SKM-1 (cell line): ENCODE data around the gene CALHM3.

ENCODE experiments used
- DNase-seq: peaks from one replicate; lab custom pipeline; 2025; ENCODE audit not compliant: unreplicated experiment; lab: John Stamatoyannopoulos, UW

The CALHM3 gene

DNA sequence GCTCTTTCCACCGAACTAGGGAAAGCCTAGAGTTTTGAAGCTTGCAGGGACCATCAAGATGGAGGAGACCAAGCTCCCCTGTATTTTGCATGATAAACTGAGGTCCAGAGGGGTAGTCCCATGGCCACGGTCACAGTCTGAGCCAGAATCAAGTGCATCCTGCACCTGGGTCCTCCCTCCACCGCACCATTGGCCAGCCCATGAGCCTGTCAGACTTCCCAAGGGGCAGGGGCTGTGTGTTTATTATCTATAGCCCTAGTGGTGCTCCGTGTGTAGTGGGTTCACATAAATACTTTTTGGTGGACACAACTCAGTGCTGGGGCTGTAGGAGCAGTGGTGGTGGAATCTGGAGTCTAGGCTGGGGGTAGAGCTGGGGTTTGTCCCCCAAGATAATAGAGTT lies 3.6 kb downstream of the CALHM3 start:
- no peak for DNase-seq

- DNase-seq = no peak
These were observed 5.0 kb downstream of the CALHM3 start for GRCh38 chr10:103474077-103474476.

GRCh38 chr10:103473261-103473671 lies 5.8 kb downstream of the CALHM3 start:
- DNase-seq = no peak

GRCh38 chr10:103472005-103472404 lies 7.0 kb downstream of the CALHM3 start:
- DNase-seq = peak; percentile 57

DNA sequence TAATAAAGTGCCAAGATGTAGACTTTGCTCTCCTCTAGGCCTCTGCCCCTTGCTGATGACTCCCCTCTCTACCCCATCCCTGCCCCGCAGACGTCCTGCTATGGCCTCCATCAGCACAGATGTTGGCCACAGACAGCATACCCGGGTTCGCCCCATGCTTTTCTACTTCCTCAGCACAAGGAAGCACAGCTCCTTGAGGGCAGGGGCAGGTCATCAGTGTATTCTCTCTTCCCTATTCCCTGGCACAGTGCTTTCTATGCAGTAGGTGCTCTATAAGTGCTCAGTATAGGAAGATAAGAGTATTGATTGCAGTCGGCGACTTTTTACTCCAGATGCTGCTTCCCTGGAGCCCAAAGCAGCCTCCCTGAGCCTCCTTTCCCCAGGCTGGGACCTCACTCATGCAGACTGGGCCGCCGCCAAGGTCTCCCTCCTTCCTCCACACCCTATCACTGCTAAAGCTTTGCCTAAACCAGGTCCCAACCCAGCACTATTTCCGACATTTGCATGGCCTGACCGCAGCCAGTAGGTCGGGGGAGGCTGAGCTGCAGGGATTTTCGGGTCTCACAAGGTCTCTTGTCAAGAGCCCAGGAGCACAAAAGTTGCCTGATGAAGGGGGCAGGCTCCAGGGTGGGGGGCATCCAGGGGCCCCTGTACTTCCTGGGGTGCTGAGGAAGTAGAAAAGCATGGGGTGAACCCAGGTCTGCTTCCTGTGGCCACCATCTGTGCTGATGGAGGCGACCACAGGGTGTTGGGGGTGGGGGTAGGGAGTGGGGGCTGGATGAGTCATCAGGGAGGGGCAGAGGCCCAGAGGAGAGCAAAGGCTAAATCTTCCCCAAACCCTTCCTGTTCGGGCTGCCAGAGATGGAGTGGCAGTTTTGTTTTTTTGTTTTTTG lies 8.0 kb downstream of the CALHM3 start:
- DNase-seq = peak; percentile 90

- no peak for DNase-seq
These were observed 9.8 kb downstream of the CALHM3 start for GRCh38 chr10:103469201-103469600.

GRCh38 chr10:103467406-103467805 lies 11.6 kb downstream of the CALHM3 start:
- no peak for DNase-seq

DNA sequence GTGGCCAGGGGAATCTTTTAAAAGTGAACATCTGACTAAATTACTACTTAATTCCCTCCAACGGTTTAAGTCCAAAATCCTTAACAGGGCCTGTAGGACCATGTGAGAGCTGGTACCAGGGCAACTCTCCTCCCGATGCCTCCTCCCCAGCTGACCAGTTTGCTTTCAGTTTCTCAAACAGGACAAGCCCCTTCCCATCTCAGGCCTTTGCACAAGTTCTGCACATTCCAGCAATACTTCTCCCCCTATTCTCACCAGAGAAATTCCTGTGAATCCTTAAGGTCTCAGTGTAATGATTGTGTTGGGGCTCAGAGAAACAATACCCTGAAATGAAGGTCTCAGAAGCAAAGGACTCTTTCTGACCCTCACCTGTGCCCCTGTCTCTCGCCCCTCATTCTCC lies 12.3 kb downstream of the CALHM3 start:
- DNase-seq = no peak

DNA sequence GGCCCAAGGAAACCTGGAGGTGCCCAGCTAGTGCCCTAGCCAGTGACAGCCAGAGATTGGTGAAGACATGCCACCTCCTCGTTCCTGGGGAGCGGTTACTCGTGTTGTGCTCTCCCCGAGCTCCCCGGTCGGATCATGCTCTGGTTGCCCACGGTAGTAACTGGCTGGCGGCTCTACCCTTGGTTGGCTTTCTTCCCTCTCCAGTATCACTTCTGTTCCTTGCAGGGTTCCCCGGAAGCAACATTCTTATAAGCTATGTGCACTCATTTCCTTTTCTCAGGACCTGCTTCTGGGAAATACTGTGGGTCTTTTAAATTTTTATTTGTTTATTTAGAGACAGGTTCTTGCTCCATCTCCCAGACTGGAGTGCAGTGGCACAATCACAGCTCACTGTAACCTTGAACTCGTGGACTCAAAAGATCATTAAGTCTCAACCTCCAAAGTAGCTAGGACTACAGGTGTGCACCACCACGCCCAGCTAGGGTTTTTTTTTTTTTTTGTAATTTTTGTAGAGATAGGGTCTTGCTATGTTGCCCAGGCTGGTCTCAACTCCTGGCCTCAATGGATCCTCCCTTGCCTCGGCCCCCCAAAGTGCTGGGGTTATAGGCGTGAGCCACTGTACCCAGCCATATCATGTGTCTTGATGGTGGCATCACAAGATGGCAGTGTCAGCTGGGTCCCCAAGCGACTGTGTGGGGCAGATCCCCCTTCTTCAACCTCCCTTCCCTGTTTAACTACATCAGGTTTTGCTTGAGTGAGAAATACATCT lies 13.4 kb downstream of the CALHM3 start:
- no peak for DNase-seq

GRCh38 chr10:103463499-103463898 lies 15.5 kb downstream of the CALHM3 start:
- DNase-seq = no peak

DNA sequence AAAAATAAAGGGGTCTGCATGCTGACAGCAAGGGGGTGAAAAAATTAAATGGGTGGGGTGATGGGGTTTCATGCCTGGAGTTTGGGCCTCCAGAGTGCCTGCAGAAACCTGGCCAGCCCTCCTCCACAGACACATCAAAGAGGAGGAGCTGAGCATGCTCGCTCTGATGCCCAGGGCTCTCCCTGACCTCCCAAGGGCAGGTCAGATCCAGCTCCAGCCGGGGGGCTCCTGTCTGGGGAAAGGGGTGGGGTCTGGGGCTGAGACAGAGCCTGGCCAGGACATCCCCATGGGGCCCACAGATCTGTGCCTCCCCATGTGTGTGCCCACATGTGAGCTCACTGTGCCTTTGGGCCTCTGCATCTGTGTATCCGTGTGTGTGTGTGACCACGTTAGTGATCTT lies 19.4 kb downstream of the CALHM3 start:
- no peak for DNase-seq

GRCh38 chr10:103458720-103459119 lies 20.3 kb downstream of the CALHM3 start, which contains the start of gene CALHM1:
Gene CALHM1 (minus strand): TSS chr10:103458900. CDS start chr10:103458751, 149 bp downstream.
- no peak for DNase-seq

DNA sequence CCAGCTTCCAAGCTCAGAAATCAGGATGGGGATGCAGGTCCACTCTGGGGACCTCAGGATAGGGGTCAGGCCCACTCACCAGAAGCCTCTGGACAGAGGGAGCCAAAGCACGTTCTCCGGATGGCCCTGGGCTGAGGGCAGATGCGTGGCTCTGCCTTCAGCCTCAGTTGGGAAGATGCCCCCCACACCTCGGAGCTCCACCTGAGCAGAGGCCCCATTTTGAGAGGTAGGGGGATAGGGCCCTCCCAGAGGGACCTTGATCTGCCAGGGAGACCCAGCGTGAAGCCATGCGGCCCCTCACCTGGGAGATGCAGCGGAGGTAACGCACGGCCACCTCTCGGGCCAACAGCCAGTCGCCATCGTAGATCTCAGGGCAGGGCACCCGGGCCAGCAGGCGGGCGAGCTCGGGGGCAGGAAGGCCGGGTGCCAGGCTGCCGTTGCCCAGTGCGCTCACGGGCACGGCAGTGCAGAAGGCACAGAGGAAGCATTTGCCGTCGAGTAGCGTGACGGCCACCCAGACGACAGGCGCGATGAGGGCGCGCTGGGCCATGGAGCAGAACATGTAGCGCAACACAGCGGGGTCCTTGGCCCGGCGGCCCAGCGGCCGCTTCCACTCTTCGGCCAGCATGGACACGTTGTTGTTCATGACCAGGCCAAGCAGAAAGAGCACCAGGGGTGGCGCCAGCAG lies 21.0 kb downstream of the CALHM3 start:
- DNase-seq = no peak

DNA sequence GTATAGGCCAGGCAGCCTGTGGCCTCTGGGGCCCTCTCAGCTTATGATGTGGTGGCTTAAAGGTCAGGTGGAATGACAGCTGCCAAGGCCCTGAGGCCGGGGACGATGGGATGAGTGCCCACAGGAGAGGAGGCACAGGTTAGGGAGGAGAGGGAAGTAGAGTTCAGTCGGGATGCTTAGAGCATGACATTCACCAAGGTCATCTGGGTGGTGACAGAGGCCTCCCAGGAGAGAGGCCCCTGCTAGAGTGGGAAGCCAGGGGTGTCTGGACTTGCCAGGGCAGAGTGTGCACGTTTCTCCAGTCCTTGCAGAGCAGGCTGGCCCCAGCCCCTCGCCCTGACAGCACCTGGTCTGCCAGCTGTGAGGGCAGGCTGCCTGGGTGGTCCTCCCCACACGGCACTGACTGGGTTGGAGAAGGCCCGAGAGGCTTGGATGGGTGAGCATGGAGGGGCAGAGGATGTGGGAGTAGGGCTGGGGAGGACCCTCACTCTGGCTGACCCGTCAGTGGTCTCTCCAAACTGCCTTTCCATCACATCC lies 21.8 kb downstream of the CALHM3 start:
- DNase-seq = no peak

GRCh38 chr10:103456074-103456660 lies 22.9 kb downstream of the CALHM3 start:
- no peak for DNase-seq

GRCh38 chr10:103455235-103455634 lies 23.8 kb downstream of the CALHM3 start:
- no peak for DNase-seq

DNA sequence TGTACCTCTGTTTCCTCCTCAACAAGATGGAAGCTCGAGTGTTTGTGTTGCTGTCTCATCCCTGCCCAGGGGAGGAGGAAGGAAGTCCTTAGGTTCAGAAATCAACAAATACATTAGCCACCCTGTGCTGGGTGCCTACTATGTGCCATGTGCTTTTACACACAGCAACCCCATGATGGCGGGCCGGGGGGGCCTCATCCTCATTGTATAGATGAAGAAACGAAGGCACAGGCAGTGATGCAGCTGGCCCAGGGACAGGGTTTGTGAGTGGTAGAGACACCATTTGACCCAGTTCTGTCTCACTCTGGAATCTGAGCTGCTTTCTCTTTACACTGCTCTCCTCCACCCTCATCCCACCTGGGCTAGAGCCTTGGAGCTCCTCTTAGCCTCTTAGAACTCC lies 25.0 kb downstream of the CALHM3 start:
- no peak for DNase-seq

DNA sequence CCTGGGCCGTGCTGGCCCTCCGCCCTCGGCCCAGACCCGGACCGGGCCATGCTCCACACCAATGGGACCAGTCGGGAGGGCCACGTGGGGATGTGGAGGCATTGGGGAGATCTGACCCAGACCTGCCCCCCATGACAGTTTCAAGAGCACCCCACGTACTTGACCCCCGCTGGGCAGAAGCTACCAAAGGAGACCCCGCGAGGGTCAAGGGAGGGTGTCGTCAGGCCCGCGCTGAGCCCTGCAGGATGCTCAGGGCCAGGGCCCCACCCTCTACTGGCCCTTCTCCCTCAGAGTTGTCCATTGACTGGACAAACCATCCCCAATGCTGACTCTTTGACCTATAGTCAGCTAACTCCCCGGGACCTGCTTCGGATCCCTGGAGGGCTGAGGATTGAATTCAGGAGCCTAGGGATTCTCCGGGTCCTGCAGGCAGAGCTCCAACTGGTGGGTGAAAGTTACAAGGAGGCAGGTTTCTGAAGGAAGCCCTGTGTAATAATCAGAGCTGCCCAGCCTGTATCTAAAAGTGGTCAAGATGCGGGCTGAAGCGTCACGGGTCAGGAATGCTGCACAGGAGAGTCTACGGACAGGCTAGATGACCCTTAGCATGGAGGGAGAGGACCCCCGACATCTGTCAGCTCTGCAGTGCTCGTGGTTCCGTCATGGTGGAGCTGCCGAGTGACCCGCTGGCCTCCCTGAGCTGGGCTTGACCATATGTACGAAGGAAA lies 26.4 kb downstream of the CALHM3 start:
- no peak for DNase-seq

GRCh38 chr10:103451831-103452505 lies 27.1 kb downstream of the CALHM3 start, which contains the start of gene CALHM2:
Gene CALHM2 (minus strand): TSS chr10:103452370. CDS start chr10:103449941, 2,429 bp downstream.
- peak; percentile 32 for DNase-seq
